ACHN (cell line): ENCODE measurements around the gene SLC38A3.
"Not testable (repeated sequence)": the region's sequence is repeated elsewhere in the genome, so short reads cannot be mapped to it uniquely, and the experiment has no call there.

Source experiments
- DNase-seq: peaks from one replicate; pipeline ENCODE4 v3.0.0-alpha.2; 2015
- in situ Hi-C: cut with HindIII; loops from 2 replicates; pipeline ENCODE4 v1.10.0; 2017; ENCODE audit warnings: low sequenced_read_pairs, low pct_ligation_motif_present, low pct_unique_long_range_greater_than_20kb

SLC38A3 gene

GRCh38 chr3:50203809-50204803 is 965 bp upstream of the SLC38A3 start:
- in situ Hi-C loops: no loop called here
- no peak for DNase-seq

GRCh38 chr3:50205413-50206276 is 574 bp downstream of the SLC38A3 start:
- in situ Hi-C loops: no loop called here
- no peak for DNase-seq

- in situ Hi-C loops: no loop called here
- DNase-seq: no peak
Observed at GRCh38 chr3:50207359-50208042, 2.4 kb downstream of the SLC38A3 start.

- no peak for DNase-seq
- in situ Hi-C loops: no loop called here
Observed at GRCh38 chr3:50208677-50209344, 3.7 kb downstream of the SLC38A3 start.

- in situ Hi-C loops: no loop called here
Observed at GRCh38 chr3:50210176-50210509, 5.1 kb downstream of the SLC38A3 start.

GRCh38 chr3:50210510-50211367 is 5.7 kb downstream of the SLC38A3 start:
- in situ Hi-C loops: no loop called here
- DNase-seq: no peak

More at GRCh38 chr3:50210176-50210509, 5.1 kb downstream of the SLC38A3 start:
- DNase-seq: no peak

- in situ Hi-C loops, DNase-seq: not testable (repeated sequence)
Observed at GRCh38 chr3:50211368-50211717, 6.3 kb downstream of the SLC38A3 start.

GRCh38 chr3:50211930-50212329 is 6.9 kb downstream of the SLC38A3 start:
- no peak for DNase-seq
- in situ Hi-C loops: no loop called here

GRCh38 chr3:50212502-50212901 is 7.4 kb downstream of the SLC38A3 start:
- DNase-seq: no peak
- in situ Hi-C loops: no loop called here

- no peak for DNase-seq
- in situ Hi-C loops: no loop called here
Observed at GRCh38 chr3:50212971-50213370, 7.9 kb downstream of the SLC38A3 start.

GRCh38 chr3:50213373-50213772 is 8.3 kb downstream of the SLC38A3 start:
- in situ Hi-C loops: no loop called here
- no peak for DNase-seq

- no peak for DNase-seq
- in situ Hi-C loops: no loop called here
Observed at GRCh38 chr3:50214824-50215223, 9.8 kb downstream of the SLC38A3 start.

GRCh38 chr3:50215529-50215928 is 10.5 kb downstream of the SLC38A3 start:
- no peak for DNase-seq
- in situ Hi-C loops: no loop called here

GRCh38 chr3:50217681-50218080 is 12.6 kb downstream of the SLC38A3 start:
- in situ Hi-C loops: no loop called here
- DNase-seq: no peak

GRCh38 chr3:50218448-50218847 is 13.4 kb downstream of the SLC38A3 start:
- in situ Hi-C loops: no loop called here
- DNase-seq: no peak

- no peak for DNase-seq
- in situ Hi-C loops: no loop called here
Observed at GRCh38 chr3:50219285-50219684, 14.2 kb downstream of the SLC38A3 start.

GRCh38 chr3:50220109-50220508 is 15.0 kb downstream of the SLC38A3 start:
- no peak for DNase-seq
- in situ Hi-C loops: no loop called here

- in situ Hi-C loops: no loop called here
- DNase-seq: no peak
Observed at GRCh38 chr3:50221051-50221410, 16.0 kb downstream of the SLC38A3 start.
